Glomerular endothelial cell (primary cell): ENCODE results near the gene PDLIM5. TPM values are rescaled to one million over a fixed set of nuclear protein-coding genes. Genes with fewer than 3 reads are reported as not detected.

Source experiments
- DNase-seq: peaks from one replicate; pipeline ENCODE4 v3.0.0-alpha.2; 2011; ENCODE audit warnings: low read depth, low spot score; ENCODE audit errors: extremely low read depth
- total RNA-seq: library from RNA; depleted of rRNA; stranded (reverse); fragments of >200 nt; gene quantifications from 2 replicates; pipeline ENCODE4 v1.2.3, GENCODE V29; 2015

Gene PDLIM5
- total RNA-seq, 1 donor from 2014 or later: 168 TPM

DNA sequence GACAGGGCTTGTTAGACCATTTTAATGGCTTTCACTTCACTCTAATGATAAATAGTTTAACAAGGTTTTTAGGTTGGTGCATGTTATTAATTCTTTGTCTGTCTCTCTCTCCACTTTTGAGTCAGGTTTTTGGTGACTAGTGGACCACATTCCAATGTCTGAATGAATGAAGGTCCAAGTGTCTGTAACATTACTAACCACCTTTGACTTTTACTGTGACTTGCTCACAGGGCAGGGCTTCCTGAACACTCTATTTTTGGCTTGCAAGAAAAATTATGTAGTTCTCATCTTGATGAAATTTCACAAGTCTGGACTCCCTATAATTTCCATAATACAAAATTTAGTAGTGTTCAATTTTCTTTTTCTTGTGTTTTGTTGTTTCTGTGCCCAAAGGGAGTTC is 227.2 kb downstream of the PDLIM5 start:
- DNase-seq: no peak

DNA sequence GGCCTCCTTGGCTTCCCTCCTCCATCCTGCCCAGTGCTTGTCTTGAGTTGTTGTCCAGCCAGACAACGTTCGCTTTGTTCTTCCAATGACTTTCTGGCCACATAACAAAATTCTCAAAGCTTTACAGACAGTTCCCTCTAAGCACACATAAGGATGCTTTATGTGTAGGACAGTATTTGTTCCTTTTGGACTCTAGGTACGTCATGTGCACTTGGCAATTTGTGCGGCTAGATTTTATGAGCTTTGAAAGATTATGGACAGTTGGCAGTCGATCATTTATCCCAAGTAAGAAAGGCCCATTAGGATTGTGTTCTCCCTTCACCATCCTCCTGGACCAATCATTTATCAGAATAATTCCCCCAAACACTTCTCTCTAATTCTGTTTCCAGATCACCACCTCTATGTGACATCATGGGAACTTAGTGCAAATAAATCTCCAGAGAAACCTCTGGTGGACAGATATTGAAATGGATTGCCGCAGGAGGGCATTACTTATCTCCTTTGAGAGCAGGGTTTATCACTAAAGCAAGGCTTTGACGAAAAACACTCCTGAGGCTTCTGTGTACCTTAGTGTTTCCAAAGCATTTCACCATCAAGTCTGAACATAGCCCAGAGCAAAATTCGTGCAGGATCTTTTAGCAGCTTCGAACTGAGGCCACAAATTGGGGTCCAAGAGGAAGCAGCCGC is 228.6 kb downstream of the PDLIM5 start:
- no peak for DNase-seq

DNA sequence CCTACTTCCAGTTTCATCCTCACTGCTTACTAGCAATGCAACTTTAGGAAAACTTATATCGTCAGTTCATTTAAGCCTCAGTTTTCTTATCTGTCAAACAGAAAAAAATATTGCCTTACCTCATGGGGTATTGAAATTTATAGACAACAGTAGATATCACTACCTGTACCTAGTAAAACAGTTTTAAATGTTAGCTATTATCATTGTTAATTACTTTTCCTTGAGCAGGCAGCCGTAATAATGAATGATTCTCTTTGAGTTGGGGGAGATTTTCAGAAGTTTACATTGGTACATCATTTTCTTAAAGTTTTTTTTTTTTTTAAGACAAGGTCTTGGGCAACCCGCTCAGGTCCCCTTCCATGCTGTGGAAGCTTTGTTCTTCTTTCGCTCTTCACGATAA is 234.3 kb downstream of the PDLIM5 start:
- DNase-seq: no peak

DNA sequence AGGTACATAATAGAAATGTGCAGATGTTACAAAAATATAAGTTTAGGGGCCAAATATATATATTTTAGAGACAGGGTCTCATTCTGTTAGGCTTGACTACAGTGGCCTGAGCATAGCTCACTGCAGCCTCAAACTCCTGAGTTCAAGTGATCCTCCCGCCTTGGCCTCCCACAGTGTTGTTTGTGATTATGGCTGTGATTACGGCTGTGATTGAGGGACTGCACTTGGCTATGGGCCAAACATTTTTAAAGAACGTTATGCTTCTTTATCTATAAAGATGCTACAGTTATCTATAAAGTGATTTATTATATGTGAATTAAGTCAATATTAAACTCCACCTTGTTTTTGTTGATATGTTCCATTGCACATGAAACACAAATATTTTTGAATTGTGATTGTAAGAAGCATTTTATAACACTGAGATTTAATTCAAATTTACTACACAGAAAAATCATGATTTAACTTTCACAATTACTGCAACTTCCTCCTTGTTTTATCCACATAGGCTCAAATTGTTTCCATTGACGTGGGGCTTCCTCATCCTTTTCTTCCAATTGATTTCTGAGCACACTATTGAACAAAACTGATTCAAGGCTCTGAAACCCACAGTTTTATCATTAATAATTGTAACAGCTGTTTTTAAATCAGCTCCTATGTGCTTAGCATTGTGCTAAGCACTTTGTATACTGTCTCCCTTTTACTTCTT is 237.6 kb downstream of the PDLIM5 start:
- no peak for DNase-seq

DNA sequence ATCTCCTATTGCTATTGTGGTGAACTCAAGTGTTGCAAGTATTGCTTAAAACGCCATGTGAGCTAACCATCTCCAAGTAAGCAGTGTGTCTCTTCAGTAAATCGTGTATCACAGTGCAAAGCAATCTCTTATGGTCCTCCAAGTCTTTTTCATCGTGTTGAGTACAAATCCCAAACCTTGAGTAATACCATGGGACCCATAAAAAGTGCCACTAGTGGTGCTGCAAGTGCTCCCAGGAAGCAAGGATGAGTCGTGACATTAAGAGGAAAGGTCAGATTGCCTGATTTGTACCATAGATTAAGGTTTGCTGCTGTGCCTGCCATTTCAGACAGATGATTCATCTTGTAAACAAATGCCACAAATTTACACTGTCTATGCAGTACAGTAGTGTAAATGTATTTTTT is 239.1 kb downstream of the PDLIM5 start:
- DNase-seq: no peak

DNA sequence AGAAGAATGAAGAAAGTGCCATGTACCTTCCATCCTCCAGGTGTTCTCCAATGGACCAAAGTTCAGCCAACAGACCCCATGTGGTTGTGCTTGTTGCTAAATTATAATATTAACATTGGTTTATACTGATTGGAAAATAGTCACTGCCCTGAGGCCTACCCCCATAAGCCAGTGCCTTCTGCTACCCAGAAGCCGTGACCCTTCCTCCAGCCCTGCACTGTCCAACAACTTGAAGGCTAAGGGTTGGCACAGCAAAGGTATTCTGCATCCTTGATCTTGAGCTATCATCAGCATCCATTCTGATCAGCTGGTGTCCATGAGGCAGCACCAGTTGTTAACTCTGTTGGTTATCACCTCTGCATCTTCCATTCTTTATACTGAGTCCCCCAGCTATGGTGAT is 239.8 kb downstream of the PDLIM5 start:
- DNase-seq: no peak

DNA sequence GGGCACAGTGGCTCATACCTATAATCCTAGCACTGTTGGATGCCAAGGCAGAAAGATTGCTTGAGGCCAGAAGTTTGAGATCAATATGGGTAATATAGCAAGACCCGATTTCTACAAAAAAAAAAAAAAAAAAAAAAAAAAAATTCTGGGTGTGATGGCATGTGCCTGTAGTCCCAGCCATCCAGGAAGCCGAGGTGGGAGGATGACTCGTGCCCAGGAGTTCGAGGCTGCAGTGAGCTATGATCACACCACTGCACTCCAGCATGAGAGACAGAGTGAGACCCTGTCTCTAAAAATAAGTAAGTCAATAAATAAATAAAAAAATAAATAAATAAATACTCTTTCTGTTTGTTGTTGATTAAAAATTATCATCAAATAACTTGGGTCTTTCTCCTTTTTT is 243.6 kb downstream of the PDLIM5 start:
- DNase-seq: no peak

DNA sequence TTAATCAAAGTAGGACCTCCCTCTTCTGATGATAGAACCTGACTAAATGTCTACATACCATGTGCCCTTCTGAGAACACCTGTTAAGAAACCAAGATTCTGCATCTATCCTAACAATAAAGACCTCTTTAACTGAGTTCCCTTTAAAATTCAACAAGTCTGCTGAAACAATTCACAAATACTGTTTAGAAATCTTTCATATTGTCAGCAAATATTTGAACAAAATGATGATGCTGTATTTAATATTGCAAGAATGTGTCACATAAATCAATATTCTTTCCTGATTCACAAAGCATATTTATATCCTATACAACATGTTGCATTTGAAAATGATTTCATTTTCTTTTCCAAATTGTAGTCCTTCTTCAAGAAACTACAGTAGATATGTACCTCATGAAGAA is 246.4 kb downstream of the PDLIM5 start:
- DNase-seq: no peak

DNA sequence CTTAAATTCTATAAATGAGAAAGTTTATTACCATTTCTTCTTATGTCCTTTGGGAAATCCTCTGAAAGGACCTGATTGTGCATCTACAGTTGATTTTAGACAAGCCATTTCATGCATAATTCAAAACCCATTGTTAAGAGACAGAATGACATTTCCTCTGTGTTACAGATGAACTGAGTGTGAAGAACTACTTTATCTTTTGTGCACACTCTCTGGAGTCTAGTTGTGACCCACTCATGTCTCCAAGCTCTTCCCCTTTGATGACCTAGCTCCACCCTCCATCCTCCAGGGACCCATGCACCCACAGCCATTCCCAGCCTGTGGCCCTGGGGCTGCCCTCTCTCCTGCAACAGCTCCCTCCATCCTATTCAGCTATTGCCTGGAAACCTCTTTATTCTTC is 248.6 kb downstream of the PDLIM5 start:
- no peak for DNase-seq

DNA sequence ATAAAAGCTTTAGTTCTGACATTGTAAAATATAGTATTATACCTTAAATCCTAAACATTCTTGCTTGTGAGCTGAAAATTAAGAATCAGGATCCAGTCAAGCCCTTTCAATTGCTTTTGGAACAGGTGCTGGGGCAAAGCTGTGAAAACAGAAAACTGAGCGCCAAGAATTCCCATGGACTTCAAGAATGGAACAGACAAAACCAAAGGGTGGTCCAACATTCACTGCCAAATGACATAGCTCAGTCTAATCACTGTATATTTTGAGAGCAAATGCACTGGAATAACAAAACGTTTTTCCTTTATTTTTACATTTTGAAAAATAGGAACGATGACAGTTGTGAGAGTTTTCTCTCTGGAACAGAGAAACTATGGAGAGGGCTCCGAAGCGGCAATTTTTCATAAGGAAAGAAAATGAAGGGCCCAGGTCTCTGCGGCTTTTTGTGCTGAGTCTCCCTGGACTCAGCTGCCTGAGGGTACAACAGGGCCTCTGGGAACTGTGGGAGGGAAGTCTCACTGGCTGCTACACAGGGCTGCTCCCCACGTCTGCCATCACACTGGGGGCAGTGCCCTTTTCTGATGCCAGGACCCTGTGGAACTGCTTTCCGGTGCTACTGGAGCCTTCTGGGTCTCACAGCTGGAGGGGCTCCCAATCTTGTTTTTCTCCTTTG is 250.0 kb downstream of the PDLIM5 start:
- DNase-seq: no peak

DNA sequence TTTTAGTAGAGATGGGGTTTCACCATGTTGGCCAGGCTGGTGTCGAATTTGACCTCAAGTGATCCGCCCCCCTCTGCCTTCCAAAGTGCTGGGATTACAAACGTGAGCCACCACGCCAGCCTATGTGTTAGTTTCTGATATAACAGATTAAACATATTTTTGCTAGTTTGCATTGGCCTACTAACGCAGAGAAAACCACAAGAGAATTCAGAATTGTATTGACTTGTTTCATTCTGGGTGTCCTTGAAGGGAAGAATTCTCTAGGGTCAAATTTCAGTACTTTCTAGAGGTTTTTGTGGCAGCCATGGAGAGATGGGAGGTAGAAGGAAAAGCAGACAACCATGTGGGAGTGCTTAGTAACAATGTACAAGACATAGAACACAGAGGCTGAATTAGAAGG is 259.9 kb downstream of the PDLIM5 start:
- DNase-seq: no peak

DNA sequence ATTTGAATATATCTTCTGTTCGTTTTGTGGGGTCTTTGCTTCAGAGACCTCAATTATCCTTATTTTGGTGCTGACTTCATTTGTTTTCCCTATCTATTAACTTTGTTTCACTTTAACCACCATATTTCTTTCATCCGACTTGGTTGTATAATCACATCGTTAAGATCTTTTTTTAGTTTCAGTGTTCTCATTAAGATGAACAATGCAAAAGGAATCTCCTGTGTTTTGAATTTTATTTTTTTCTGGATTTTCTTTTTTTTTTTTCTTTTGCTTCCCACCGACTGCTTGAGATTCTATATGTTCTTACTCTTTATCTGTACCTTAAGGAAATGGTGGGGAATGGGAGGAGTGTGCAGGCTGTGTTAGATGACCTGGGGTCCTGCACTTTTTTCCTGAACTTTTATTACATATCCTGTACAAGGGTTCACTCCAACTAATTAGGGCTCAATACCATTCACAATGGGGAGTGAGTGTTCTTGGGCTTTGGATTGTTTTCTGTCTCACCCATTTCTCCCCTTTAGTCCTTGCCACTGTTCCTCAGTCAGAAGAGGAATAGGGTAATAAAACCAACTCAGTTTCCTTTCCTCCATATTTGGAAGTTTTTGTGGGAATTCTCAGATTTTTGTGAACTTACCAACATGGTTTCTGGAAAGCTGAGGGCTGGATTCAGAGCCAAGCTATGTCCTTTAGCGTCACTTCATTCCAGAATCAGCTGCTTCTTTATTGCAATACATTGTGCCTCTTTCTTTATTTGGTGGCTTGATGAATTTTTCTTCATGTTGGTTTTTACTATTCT is 262.8 kb downstream of the PDLIM5 start:
- DNase-seq: no peak

DNA sequence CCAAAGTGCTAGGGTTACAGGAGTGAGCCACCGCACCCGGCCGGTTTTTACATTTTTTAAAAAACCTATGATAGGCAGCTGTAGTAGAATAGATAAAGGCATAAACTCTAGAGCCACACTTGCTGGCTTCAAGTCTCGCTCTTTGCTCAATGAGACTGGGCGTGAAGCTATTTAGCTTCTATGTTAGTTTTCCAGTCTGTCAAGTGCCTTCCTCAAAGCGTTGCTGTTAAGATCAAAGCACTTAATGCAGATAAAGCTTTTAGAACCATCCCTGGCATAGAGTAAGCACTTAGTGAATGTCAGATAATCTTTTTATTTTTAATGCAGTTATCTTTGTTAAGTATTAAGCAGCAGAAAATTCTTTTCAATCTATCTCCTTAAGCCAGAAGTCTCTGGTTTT is 264.0 kb downstream of the PDLIM5 start:
- no peak for DNase-seq

Other genes with a start within 250 kb of the PDLIM5 start
- gene SMARCAD1, start 244.1 kb upstream of the PDLIM5 start, total RNA-seq: 19.6 and 27.9 TPM in 2 replicates
- not detected in 2 replicates for gene HPGDS, start 109.1 kb upstream of the PDLIM5 start, total RNA-seq